GM18951 (cell line): Measurements from ENCODE around the gene UGGT2.
"Not testable (repeated sequence)": the region's sequence is repeated elsewhere in the genome, so short reads cannot be mapped to it uniquely, and the experiment has no call there.

Experiments
- POLR2A ChIP-seq: IDR thresholded peaks from 4 replicates; pipeline ENCODE4 v1.6.1; 2011; ENCODE audit warnings: mild to moderate bottlenecking; ENCODE audit not compliant: insufficient read length, insufficient read depth; ENCODE audit errors: extremely low read depth
- in situ Hi-C: fragments of 300-500 bp; cut with MboI; formaldehyde crosslinking; loops from one replicate; pipeline ENCODE4 v1.12.0; 2022; ENCODE audit warnings: low sequenced_read_pairs, mixed read lengths, inconsistent platforms; ENCODE audit not compliant: unreplicated experiment

UGGT2 gene

DNA sequence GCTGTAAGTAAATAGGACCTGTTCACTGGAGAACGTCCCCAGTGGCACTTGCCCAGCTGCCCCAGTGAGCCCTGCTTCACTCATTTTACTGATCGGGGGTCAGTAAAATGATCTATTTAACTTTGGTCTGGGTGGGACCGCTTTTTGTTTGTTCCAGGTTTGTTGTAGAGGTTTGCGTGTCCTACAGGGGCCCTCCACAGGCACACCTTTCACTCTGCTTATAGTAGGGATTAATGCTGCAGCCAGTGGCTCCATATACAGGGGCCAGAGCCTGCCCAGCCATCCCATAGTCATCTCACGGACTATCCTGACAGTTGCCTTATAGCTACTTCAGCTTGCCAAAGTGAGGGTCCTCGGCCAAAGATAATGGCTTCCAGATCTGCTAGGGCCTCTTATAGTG lies 272.2 kb downstream of the UGGT2 start:
- no peak for TF ChIP-seq POLR2A
- in situ Hi-C loops = no loop called here

DNA sequence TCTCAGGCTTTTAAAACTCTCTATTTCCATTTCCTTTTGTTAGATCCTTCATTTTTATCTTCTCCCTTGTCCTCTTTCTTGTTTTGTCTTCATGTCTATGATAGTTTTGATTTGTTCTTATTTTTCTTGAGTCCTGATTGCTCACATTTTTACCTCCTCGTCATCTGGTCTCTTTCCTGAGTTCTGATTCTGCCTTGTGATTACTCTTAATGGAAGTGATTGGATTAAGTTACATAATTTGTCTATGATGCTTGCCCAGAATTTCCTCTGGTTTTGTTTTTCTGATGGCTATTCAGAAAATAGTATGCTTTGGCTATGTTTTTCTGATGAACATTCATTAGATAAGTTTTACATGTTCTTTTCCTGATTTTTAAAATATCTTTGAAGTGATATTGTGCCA lies 273.7 kb downstream of the UGGT2 start:
- in situ Hi-C loops = no loop called here
- TF ChIP-seq POLR2A = no peak

DNA sequence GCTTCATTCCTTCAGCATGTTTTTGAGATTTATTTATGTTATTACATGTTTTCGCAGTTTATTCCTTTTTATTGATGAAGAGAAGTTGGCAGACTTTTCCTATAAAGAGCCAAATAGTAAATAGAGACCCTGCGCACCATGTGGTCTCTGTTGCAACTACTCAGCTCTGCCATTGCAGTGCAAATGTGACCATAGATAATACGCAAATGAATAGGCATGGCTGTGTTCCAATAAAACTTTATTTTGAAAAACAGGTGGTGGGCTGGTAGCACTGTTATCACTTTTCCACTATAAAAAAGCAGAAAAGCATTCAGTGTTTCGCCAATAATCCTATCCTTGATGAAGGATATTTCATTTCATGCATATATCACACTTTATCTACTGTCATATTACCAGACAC lies 281.3 kb downstream of the UGGT2 start:
- in situ Hi-C loops = no loop called here
- TF ChIP-seq POLR2A = no peak

DNA sequence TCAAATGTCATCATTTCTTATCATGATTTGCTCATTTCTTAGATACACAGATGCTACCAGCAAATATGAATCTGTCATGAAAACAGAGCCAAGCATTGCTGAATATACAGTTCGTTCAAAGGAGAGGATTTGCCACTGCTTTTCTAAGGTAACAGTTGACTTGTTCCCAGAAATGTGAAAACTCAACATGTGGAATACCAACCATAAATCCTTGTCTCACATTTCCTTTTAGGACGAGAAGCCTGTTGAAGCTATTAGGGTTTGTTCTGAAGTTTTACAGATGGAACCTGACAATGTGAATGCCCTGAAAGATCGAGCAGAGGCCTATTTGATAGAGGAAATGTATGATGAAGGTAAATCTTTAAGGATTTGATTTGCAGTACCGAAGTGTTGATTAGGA lies 289.6 kb downstream of the UGGT2 start:
- no peak for TF ChIP-seq POLR2A
- in situ Hi-C loops = no loop called here

GRCh38 chr13:95762626-95763025 lies 290.6 kb downstream of the UGGT2 start:
- in situ Hi-C loops = not testable (repeated sequence)

- no peak for TF ChIP-seq POLR2A
- in situ Hi-C loops = no loop called here
Observed at GRCh38 chr13:95756072-95756471, 297.1 kb downstream of the UGGT2 start.

DNA sequence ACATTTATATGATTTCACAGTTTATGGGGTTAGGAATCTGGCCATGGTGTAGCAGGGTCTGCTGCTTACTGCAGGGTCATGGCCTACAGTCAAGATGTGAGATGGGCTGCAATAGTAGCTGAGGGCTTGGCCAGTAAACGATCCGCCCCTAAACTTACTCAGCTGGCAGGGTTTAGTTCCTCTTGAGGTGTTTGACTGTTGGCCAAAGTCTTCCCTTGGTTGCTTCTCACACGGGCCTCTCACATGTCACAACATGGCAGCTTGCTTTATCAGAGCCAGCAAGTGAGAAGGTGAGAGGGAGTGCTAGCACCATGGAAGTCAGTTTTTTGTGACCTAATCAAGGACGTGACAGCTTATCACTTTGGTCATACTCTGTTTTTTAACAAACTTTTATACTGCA lies 299.1 kb downstream of the UGGT2 start:
- in situ Hi-C loops = no loop called here
- TF ChIP-seq POLR2A = no peak

GRCh38 chr13:95752677-95753076 lies 300.5 kb downstream of the UGGT2 start:
- in situ Hi-C loops = no loop called here
- no peak for TF ChIP-seq POLR2A
